Measurements from ENCODE around the gene TNIK.

The TNIK gene

GRCh38 chr3:171058058-171058457, 402.1 kb downstream of the TNIK start:
- DNase-seq, result no peak

GRCh38 chr3:171057072-171057471, 403.1 kb downstream of the TNIK start:
- no peak for DNase-seq

GRCh38 chr3:171056528-171056927, 403.7 kb downstream of the TNIK start:
- DNase-seq, result no peak

- DNase-seq, result peak; percentile 49
Observed at GRCh38 chr3:171055336-171056178, 404.6 kb downstream of the TNIK start.

GRCh38 chr3:171054921-171055320, 405.3 kb downstream of the TNIK start:
- DNase-seq, result no peak

- no peak for DNase-seq
Observed at GRCh38 chr3:171054231-171054630, 406.0 kb downstream of the TNIK start.

GRCh38 chr3:171049861-171050444, 410.3 kb downstream of the TNIK start:
- peak; percentile 85 for DNase-seq

- no peak for DNase-seq
Observed at GRCh38 chr3:171046760-171047159, 413.4 kb downstream of the TNIK start.

GRCh38 chr3:171044835-171045793, 415.1 kb downstream of the TNIK start:
- DNase-seq, result peak; percentile 53

GRCh38 chr3:171044384-171044783, 415.8 kb downstream of the TNIK start:
- peak; percentile 36 for DNase-seq

GRCh38 chr3:171039674-171040073, 420.5 kb downstream of the TNIK start:
- DNase-seq, result no peak

- peak; percentile 34 for DNase-seq
Observed at GRCh38 chr3:171038342-171038741, 421.9 kb downstream of the TNIK start.

GRCh38 chr3:171028779-171029232, 431.4 kb downstream of the TNIK start:
- DNase-seq, result no peak

- peak; percentile 82 for DNase-seq
Observed at GRCh38 chr3:171028025-171028778, 432.0 kb downstream of the TNIK start.

- DNase-seq, result no peak
Observed at GRCh38 chr3:171026597-171027293, 433.5 kb downstream of the TNIK start, which contains the start of gene SLC2A2. TSS of gene SLC2A2 (minus strand) at chr3:171026720. CDS start at chr3:171026670, 50 bp downstream.

GRCh38 chr3:171023566-171023965, 436.6 kb downstream of the TNIK start:
- DNase-seq, result no peak

- no peak for DNase-seq
Observed at GRCh38 chr3:171021377-171021776, 438.8 kb downstream of the TNIK start.

- no peak for DNase-seq
Observed at GRCh38 chr3:171018156-171018935, 441.9 kb downstream of the TNIK start.

GRCh38 chr3:171013822-171014748, 446.1 kb downstream of the TNIK start:
- DNase-seq, result no peak

All from NCI-H510A treated with DMSO at 0.1 percent for 48 hours (cell line).